Naive thymus-derived CD4-positive, alpha-beta T cell (primary cell): ENCODE measurements around the gene DECR2. TPM values are rescaled to one million over a fixed set of nuclear protein-coding genes. Genes with fewer than 3 reads are reported as not detected.

Source experiments
- ATAC-seq: fragments of 150-1000 bp; cut with Tn5 transposase; 2 replicates; pipeline ENCODE4 v1.10.0; 2021; ENCODE audit warnings: mild to moderate bottlenecking, moderate library complexity
- CTCF ChIA-PET: fragments of 350-600 bp; sonication (Branson Sonifier 250); formaldehyde crosslinking; loops from one replicate; lab custom pipeline; 2021; ENCODE audit warnings: antibody characterized with exemption; lab: Charles Lee
- POLR2A ChIA-PET: fragments of 350-600 bp; sonication (Branson Sonifier 250); formaldehyde crosslinking; loops from one replicate; lab custom pipeline; 2021; ENCODE audit warnings: antibody characterized with exemption, inconsistent platforms; lab: Charles Lee
- DNase-seq, 9 donors: peaks; one replicate each; pipeline versions ENCODE4 v3.0.0 to v3.0.0-alpha.2; 2020 to 2022; ENCODE audit warnings: mixed read lengths in 1 of 9
- H3K27ac ChIP-seq: one replicate; pipeline ENCODE4 v1.7.0; 2013; ENCODE audit warnings: mild to moderate bottlenecking, low read depth, low read length, moderate library complexity
- H3K27me3 ChIP-seq, 2 donors: one replicate each; pipeline ENCODE4 v1.7.0; 2013; ENCODE audit warnings: low read length in 2 of 2, mild to moderate bottlenecking in 2 of 2, moderate library complexity in 2 of 2; ENCODE audit not compliant: control insufficient read depth in 2 of 2, insufficient read depth in 2 of 2
- H3K36me3 ChIP-seq, 3 experiments: 1 replicate in 2 of 3; 2 replicates in 1 of 3; pipeline ENCODE4 v1.7.0; 2013; ENCODE audit warnings: low read length in 3 of 3, mild to moderate bottlenecking in 3 of 3, moderate library complexity in 1 of 3; ENCODE audit not compliant: insufficient read depth in 3 of 3, control insufficient read depth in 2 of 3
- H3K4me1 ChIP-seq, 2 donors: one replicate each; pipeline ENCODE4 v1.7.0; 2013; ENCODE audit warnings: low read length in 2 of 2, mild to moderate bottlenecking in 2 of 2, moderate library complexity in 1 of 2; ENCODE audit not compliant: control insufficient read depth in 2 of 2, insufficient read depth in 2 of 2
- H3K4me3 ChIP-seq: 2 replicates; pipeline ENCODE4 v1.7.0; 2013; ENCODE audit warnings: mild to moderate bottlenecking, low read length
- H3K9me3 ChIP-seq, 3 experiments: 1 replicate in 2 of 3; 2 replicates in 1 of 3; pipeline ENCODE4 v1.7.0; 2013; ENCODE audit warnings: low read length in 3 of 3; ENCODE audit not compliant: control insufficient read depth in 2 of 3
- H3K27ac Mint-ChIP-seq, 9 donors: one replicate each; pipeline ENCODE4 v1.8.0; 2020 to 2022; ENCODE audit warnings: mixed read lengths in 9 of 9, mild to moderate bottlenecking in 8 of 9, moderate library complexity in 5 of 9, inconsistent platforms in 2 of 9
- H3K27me3 Mint-ChIP-seq, 5 donors: one replicate each; pipeline ENCODE4 v1.8.0; 2021 to 2022; ENCODE audit warnings: mixed read lengths in 5 of 5, mild to moderate bottlenecking in 1 of 5
- H3K36me3 Mint-ChIP-seq, 5 donors: one replicate each; pipeline ENCODE4 v1.8.0; 2020 to 2022; ENCODE audit warnings: mixed read lengths in 5 of 5, mild to moderate bottlenecking in 3 of 5, inconsistent platforms in 1 of 5
- H3K4me1 Mint-ChIP-seq, 7 donors: one replicate each; pipeline ENCODE4 v1.8.0; 2020 to 2022; ENCODE audit warnings: mixed read lengths in 7 of 7, mild to moderate bottlenecking in 3 of 7, inconsistent platforms in 1 of 7
- H3K4me3 Mint-ChIP-seq, 10 donors: one replicate each; pipeline ENCODE4 v1.8.0; 2020 to 2022; ENCODE audit warnings: mild to moderate bottlenecking in 10 of 10, mixed read lengths in 10 of 10, moderate library complexity in 6 of 10, inconsistent platforms in 2 of 10
- H3K9me3 Mint-ChIP-seq, 11 donors: one replicate each; pipeline ENCODE4 v1.8.0; 2020 to 2022; ENCODE audit warnings: mixed read lengths in 11 of 11, mild to moderate bottlenecking in 4 of 11, inconsistent platforms in 1 of 11, moderate library complexity in 1 of 11
- intact Hi-C, 2 donors: fragments of 100-400 bp; cut with micrococcal nuclease; formaldehyde crosslinking; loops; one replicate each; pipeline ENCODE4 v1.15.1; 2023
- polyA plus RNA-seq, 2 donors: library from polyadenylated mRNA; unstranded; fragments of 300-500 nt; fragmentation: Illumina TruSeq; gene quantifications; one replicate each; pipeline ENCODE4 v1.2.3, GENCODE V29; 2021
- total RNA-seq, 6 experiments: library from RNA in 5 of 6; stranded (reverse) in 5 of 6; gene quantifications; 1 replicate in 5 of 6; 2 replicates in 1 of 6; pipeline ENCODE4 v1.2.3 and lab custom pipeline; 2021 to 2026

DECR2 gene
- total and polyA plus RNA-seq, 7 experiments from 2014 or later, result 7.8 to 13.8 (median 8.5) TPM

DNA sequence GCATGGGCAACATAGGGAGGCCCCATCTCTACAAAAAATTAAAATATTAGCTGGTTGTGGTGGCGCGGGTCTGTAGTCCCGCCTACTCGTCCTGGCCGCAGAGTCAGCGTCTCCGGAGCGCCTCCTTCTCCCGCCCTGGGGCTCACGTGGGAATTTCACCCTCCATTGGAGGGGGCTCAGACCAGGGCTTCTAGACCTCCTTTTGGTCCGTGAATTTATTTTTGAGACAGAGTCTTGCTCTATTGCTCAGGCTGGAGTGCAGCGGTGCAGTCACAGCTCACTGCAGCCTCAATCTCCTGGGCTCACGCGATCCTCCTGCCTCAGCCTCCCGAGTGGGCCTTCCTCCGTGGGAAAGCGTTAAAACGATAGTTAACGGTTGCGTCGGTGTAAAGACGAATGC, 5.1 kb upstream of the DECR2 start:
- Mint-ChIP-seq H3K9me3 (peaks cover 0 to 4% (median 0%) of the 10 kb centered on the region in 11 donors), H3K4me3 (peak overlapping the region; percentile 83 to 94 (median 89)), H3K27me3 (peaks cover 0 to 12% (median 0%) of the 10 kb centered on the region in 5 donors), H3K27ac (peak overlapping the region; percentile 82 to 97 (median 89)), H3K36me3 (peaks cover 0 to 4% (median 0%) of the 10 kb centered on the region in 5 donors), H3K4me1 (peaks cover 15 to 44% (median 19%) of the 10 kb centered on the region in 7 donors)
- Histone ChIP-seq H3K36me3 (no peaks in the 10 kb centered on the region), H3K27ac (peak overlapping the region; percentile 61), H3K4me1 (peaks cover 4 to 10% of the 10 kb centered on the region in 2 donors), H3K9me3 (no peaks in the 10 kb centered on the region), H3K4me3 (peak overlapping the region; percentile 44), H3K27me3 (no peaks in the 10 kb centered on the region)
- intact Hi-C loops, result loop anchor here in 1 of 2 donors (1.0 kb wide), 2 partner anchors 14 to 26 kb away; partner anchors contain the start of gene MRPL28
- DNase-seq (peak in 1 of 9 donors; percentile 24), ATAC-seq (no peak)
- POLR2A ChIA-PET, result interaction anchor here (10.9 kb wide), 1 partner anchor 14 kb away, joined by 120 read pairs; the partner anchor contains the start of gene PGAP6
- CTCF ChIA-PET, result no interaction called here

DNA sequence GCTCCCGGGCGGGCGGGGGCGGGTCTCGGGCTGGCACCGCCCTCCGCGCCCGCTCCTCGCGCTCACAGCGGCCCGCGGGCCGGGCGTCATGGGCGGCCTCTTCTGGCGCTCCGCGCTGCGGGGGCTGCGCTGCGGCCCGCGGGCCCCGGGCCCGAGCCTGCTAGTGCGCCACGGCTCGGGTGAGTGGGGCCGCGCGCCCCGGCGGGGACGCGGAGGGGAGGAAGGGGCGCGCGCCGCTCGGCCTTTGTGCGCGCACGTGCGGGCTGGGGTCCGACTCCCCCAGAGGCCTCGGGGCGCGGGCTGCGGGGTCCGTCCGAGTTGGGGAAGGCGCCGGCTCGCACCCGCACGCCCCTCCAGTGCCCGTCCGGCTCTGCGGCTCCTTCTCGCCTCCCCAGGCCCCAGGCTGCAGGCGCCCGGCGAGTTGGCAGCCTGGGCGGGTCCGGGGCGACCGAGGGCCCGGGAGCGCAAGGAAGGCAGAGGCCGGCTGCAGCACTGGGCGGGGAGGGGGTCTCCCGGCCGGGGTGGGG, 4.5 kb upstream of the DECR2 start, which contains the start of gene NME4:
Gene NME4, plus strand, starts transcription at position 65 of the 527 bp plus-strand sequence. Its CDS starts 24 bp downstream, at position 89.
- DNase-seq, result peak in 3 of 9 donors; percentile 25 to 43 (median 42)
- intact Hi-C loops, result loop anchor here in 1 of 2 donors (1.0 kb wide), 1 partner anchor 15 kb away; no protein-coding TSS in a partner anchor
- H3K36me3 ChIP-seq, result no peaks in the 10 kb centered on the region
- ATAC-seq, result no peak
- Mint-ChIP-seq H3K27ac (peak within 1 kb of the TSS; percentile 82 to 97 (median 89)), H3K4me1 (peaks cover 15 to 38% (median 19%) of the 10 kb centered on the region in 7 donors), H3K27me3 (peaks cover 0 to 12% (median 0%) of the 10 kb centered on the region in 5 donors), H3K4me3 (peak within 1 kb of the TSS; percentile 83 to 94 (median 89)), H3K9me3 (no peaks in the 10 kb centered on the region), H3K36me3 (no peaks in the 10 kb centered on the region)
- H3K27ac ChIP-seq, result peak within 1 kb of the TSS; percentile 61
- H3K9me3 ChIP-seq, result no peaks in the 10 kb centered on the region
- H3K4me3 ChIP-seq, result peak within 1 kb of the TSS; percentile 44
- CTCF ChIA-PET, result no interaction called here
- H3K4me1 ChIP-seq, result peaks cover 0 to 10% of the 10 kb centered on the region in 2 donors
- POLR2A ChIA-PET, result interaction anchor here (10.9 kb wide), 1 partner anchor 15 kb away, joined by 120 read pairs; the partner anchor contains the start of gene PGAP6
- H3K27me3 ChIP-seq, result no peaks in the 10 kb centered on the region

DNA sequence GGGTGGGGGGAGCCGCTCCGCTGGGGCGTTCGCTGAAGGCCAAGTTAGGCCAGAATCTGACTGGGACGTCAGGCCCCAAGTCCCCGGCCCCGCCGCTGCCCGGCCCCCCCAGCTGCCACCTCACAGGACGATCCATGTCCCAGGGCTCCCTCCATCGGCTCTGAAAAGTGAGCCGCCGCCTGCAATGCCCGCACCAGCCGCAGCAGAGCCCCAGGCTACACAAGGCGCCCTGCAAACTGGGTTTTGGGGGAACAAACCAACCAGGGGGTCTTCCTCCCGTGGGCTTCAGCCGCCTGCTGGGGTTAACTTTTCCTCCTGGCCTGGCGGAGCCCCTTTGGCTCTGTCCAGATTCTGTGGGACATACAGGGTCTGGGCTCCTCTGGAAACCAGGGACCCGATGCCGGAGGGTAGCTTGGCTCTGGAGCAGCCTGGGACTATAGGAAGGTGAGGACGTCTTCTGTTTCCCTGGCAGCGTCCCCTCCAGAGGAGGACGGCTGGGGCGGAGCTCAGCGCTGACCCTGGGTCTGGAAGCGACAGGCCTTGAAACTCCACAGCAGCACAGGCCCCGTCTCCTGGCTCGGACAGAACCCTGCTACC, 3.9 kb upstream of the DECR2 start:
- Histone ChIP-seq H3K4me3 (no peak overlapping the region), H3K27ac (no peak overlapping the region), H3K27me3 (no peaks in the 10 kb centered on the region), H3K9me3 (no peaks in the 10 kb centered on the region), H3K4me1 (peaks cover 0 to 10% of the 10 kb centered on the region in 2 donors), H3K36me3 (no peaks in the 10 kb centered on the region)
- no peaks in the 10 kb centered on the region for H3K36me3 Mint-ChIP-seq
- POLR2A ChIA-PET, result interaction anchor here (10.9 kb wide), 1 partner anchor 16 kb away, joined by 120 read pairs; the partner anchor contains the start of gene PGAP6
- no peaks in the 10 kb centered on the region for H3K9me3 Mint-ChIP-seq
- peak in 5 of 9 donors; percentile 22 to 52 (median 38) for DNase-seq
- ATAC-seq, result peak; percentile 15
- CTCF ChIA-PET, result no interaction called here
- H3K4me3 Mint-ChIP-seq, result peak overlapping the region; percentile 54 to 92 (median 72)
- H3K27ac Mint-ChIP-seq, result peak overlapping the region; percentile 42 to 80 (median 71)
- intact Hi-C loops, result loop anchor here in 1 of 2 donors (1.0 kb wide), 1 partner anchor 16 kb away; no protein-coding TSS in a partner anchor
- H3K27me3 Mint-ChIP-seq, result peaks cover 0 to 12% (median 0%) of the 10 kb centered on the region in 5 donors
- peaks cover 15 to 32% (median 20%) of the 10 kb centered on the region in 7 donors for H3K4me1 Mint-ChIP-seq

DNA sequence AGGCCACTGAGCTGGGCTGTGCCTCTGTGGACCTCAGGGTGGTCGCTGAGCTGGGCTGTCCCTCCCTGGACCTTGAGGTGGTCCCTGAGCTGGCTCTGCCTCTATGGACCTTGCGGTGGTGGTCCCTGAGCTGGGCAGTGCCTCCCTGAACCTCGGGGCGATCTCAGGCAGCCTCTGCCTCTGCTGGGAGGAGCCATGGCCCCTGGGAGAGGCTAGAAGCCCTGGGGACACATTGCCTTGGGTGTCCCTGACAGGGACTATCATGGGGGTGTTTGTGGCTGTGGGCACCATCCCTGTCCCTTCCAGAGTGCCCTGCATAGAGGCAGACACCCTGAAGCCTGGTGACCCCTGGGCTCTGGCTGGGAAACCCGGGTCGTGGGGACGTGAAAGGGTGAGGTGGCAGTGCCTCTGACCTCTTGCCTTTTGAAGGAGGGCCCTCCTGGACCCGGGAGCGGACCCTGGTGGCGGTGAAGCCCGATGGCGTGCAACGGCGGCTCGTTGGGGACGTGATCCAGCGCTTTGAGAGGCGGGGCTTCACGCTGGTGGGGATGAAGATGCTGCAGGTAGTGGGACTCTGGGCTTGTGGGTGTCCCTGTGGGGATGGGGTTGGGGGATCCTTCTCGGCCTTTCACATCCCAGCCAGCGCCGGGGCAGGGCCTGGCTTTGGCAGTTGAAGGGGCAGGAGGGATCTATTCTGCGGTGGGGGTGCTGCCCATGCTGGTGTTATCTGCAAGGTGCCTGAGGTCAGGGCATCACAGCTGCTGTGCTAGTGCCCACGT, 2.9 kb upstream of the DECR2 start:
- POLR2A ChIA-PET, result interaction anchor here (1.0 to 10.9 kb wide), 2 partner anchors 17 to 49 kb away, joined by 3 to 120 read pairs; partner anchors contain the start of gene PGAP6
- no peaks in the 10 kb centered on the region for H3K36me3 ChIP-seq
- Mint-ChIP-seq H3K27me3 (peaks cover 0 to 12% (median 0%) of the 10 kb centered on the region in 5 donors), H3K4me1 (peaks cover 15 to 30% (median 20%) of the 10 kb centered on the region in 7 donors), H3K4me3 (peak overlapping the region; percentile 54 to 92 (median 72)), H3K27ac (peak overlapping the region in 8 of 9 donors; percentile 48 to 83 (median 76)), H3K36me3 (no peaks in the 10 kb centered on the region), H3K9me3 (no peaks in the 10 kb centered on the region)
- H3K9me3 ChIP-seq, result no peaks in the 10 kb centered on the region
- no peaks in the 10 kb centered on the region for H3K27me3 ChIP-seq
- H3K4me3 ChIP-seq, result no peak overlapping the region
- CTCF ChIA-PET, result no interaction called here
- no peak for DNase-seq
- intact Hi-C loops, result no loop called here
- no peak overlapping the region for H3K27ac ChIP-seq
- peaks cover 0 to 10% of the 10 kb centered on the region in 2 donors for H3K4me1 ChIP-seq
- ATAC-seq, result no peak

DNA sequence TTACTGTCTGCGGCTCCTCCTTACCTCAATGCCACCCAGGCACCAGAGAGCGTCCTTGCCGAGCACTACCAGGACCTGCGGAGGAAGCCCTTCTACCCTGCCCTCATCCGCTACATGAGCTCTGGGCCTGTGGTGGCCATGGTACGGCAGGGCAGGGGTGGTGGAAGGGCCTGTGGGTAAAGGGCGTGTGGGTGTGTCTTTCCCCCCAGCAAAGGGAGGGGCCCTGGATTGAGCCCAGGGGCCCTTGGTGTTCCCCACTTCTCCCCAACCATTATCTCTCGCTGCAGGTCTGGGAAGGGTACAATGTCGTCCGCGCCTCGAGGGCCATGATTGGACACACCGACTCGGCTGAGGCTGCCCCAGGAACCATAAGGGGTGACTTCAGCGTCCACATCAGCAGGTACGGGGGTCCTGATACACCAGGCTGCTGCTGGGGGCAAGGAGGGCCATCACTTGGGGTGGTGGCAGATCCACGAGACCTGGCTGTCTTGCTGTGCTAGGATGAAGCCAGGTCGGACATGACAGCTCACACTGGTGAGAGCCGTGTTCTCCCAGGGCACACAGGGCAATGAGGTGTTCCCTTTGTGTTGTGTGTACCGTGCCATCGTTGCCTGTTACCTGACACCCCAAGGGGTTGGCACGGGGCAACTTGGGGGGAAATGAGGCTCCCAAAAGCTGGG, 2.2 kb upstream of the DECR2 start:
- H3K27ac Mint-ChIP-seq, result peak overlapping the region in 5 of 9 donors; percentile 31 to 83 (median 82)
- no peaks in the 10 kb centered on the region for H3K36me3 ChIP-seq
- peaks cover 0 to 12% (median 0%) of the 10 kb centered on the region in 5 donors for H3K27me3 Mint-ChIP-seq
- H3K27ac ChIP-seq, result no peak overlapping the region
- peak overlapping the region in 6 of 10 donors; percentile 30 to 92 (median 71) for H3K4me3 Mint-ChIP-seq
- peaks cover 15 to 30% (median 20%) of the 10 kb centered on the region in 7 donors for H3K4me1 Mint-ChIP-seq
- H3K4me3 ChIP-seq, result no peak overlapping the region
- intact Hi-C loops, result loop anchor here (2.0 to 10.0 kb wide), 7 partner anchors 17 to 341 kb away; partner anchors contain the start of genes AXIN1 (in 1 of the 2), CAPN15 (in 1 of the 2), CIAO3 (in 1 of the 2) and METTL26 (in 1 of the 2)
- ATAC-seq (no peak), DNase-seq (no peak)
- peaks cover 0 to 10% of the 10 kb centered on the region in 2 donors for H3K4me1 ChIP-seq
- H3K9me3 Mint-ChIP-seq, result no peaks in the 10 kb centered on the region
- CTCF ChIA-PET, result interaction anchor here (1.2 kb wide), 1 partner anchor 11 kb away, joined by 3 read pairs; no protein-coding TSS in a partner anchor
- no peaks in the 10 kb centered on the region for H3K36me3 Mint-ChIP-seq
- POLR2A ChIA-PET, result interaction anchor here (0.9 to 10.9 kb wide), 4 partner anchors 17 to 50 kb away, joined by 3 to 120 read pairs (median 6); partner anchors contain the start of genes MRPL28 and PGAP6
- H3K9me3 ChIP-seq, result no peaks in the 10 kb centered on the region
- no peaks in the 10 kb centered on the region for H3K27me3 ChIP-seq
